H1 (cell line): ENCODE measurements around the gene DUSP9. TPM values are rescaled to one million over a fixed set of nuclear protein-coding genes. Genes with fewer than 3 reads are reported as not detected.

Experiments
- ASH2L ChIP-seq: fragments of 200-600, 300-600 bp; sonication (generic); IDR thresholded peaks from one replicate; pipeline ENCODE4 v1.7.1; 2017; ENCODE audit warnings: low read length
- BACH1 ChIP-seq: IDR thresholded peaks from 2 replicates; pipeline ENCODE4 v1.6.1; 2012; ENCODE audit warnings: low read length, improper control_type of control experiment
- CEBPB ChIP-seq: IDR thresholded peaks from 2 replicates; pipeline ENCODE4 v1.6.1; 2012; ENCODE audit warnings: low read depth, low read length
- CTBP2 ChIP-seq: IDR thresholded peaks from 2 replicates; pipeline ENCODE4 v1.7.0; 2011; ENCODE audit warnings: borderline replicate concordance, mild to moderate bottlenecking, moderate library complexity, mixed read lengths, low read length; ENCODE audit not compliant: insufficient read depth, insufficient read length
- CTCF ChIP-seq, 3 experiments: IDR thresholded peaks; 1 replicate in 2 of 3; 2 replicates in 1 of 3; pipeline versions ENCODE4 v1.5.1 to v1.6.1; 2011; ENCODE audit warnings: low read length in 3 of 3, mild to moderate bottlenecking in 3 of 3, inconsistent platforms in 2 of 3, low read depth in 1 of 3, moderate library complexity in 1 of 3; ENCODE audit not compliant: insufficient read depth in 1 of 3; ENCODE audit errors: control extremely low read depth in 1 of 3
- EZH2 ChIP-seq: fragments of 200-600 bp; sonication (generic); IDR thresholded peaks from 2 replicates; pipeline ENCODE4 v1.7.1; 2012; ENCODE audit warnings: low read depth, mild to moderate bottlenecking, moderate library complexity, low read length, inconsistent platforms; ENCODE audit not compliant: severe bottlenecking
- POLR2A ChIP-seq, 2 experiments: IDR thresholded peaks; 1 replicate in 1 of 2; 2 replicates in 1 of 2; pipeline ENCODE4 v1.6.1; 2011; ENCODE audit warnings: low read depth in 2 of 2, low read length in 2 of 2, mild to moderate bottlenecking in 2 of 2; ENCODE audit errors: control extremely low read depth in 1 of 2
- RAD21 ChIP-seq, 2 experiments: IDR thresholded peaks in 1 of 2; conservative IDR thresholded peaks in 1 of 2; 2 replicates each; pipeline ENCODE4 v1.6.1; 2011; ENCODE audit warnings: low read depth in 2 of 2, low read length in 2 of 2, improper control_type of control experiment in 1 of 2, inconsistent platforms in 1 of 2, mild to moderate bottlenecking in 1 of 2, moderate library complexity in 1 of 2
- RBBP5 ChIP-seq: IDR thresholded peaks from 2 replicates; pipeline ENCODE4 v1.7.1; 2012; ENCODE audit warnings: low read depth, mild to moderate bottlenecking, inconsistent platforms, low read length, moderate library complexity, borderline replicate concordance
- RNF2 ChIP-seq: fragments of 200-900, 300-1000 bp; sonication (generic); IDR thresholded peaks from 2 replicates; pipeline ENCODE4 v1.7.1; 2016; ENCODE audit warnings: borderline replicate concordance, low read depth, mild to moderate bottlenecking, antibody characterized with exemption, low read length; ENCODE audit not compliant: poor library complexity, severe bottlenecking; ENCODE audit errors: missing control alignments
- SAP30 ChIP-seq: fragments of 300-600 bp; sonication (generic); IDR thresholded peaks from 2 replicates; pipeline ENCODE4 v1.7.1; 2012; ENCODE audit warnings: low read length, moderate library complexity, mild to moderate bottlenecking, inconsistent platforms; ENCODE audit not compliant: insufficient read depth, insufficient replicate concordance
- SIN3A ChIP-seq, 2 experiments: IDR thresholded peaks in 1 of 2; conservative IDR thresholded peaks in 1 of 2; 2 replicates each; pipeline ENCODE4 v1.6.1; 2011 to 2012; ENCODE audit warnings: low read length in 2 of 2, improper control_type of control experiment in 1 of 2, low read depth in 1 of 2, mild to moderate bottlenecking in 1 of 2
- SIRT6 ChIP-seq: IDR thresholded peaks from one replicate; pipeline ENCODE4 v1.7.1; 2012; ENCODE audit warnings: low read length, inconsistent platforms
- SP1 ChIP-seq: IDR thresholded peaks from 2 replicates; pipeline ENCODE4 v1.6.1; 2011; ENCODE audit warnings: low read depth, low read length
- SP4 ChIP-seq: IDR thresholded peaks from 2 replicates; pipeline ENCODE4 v1.6.1; 2012; ENCODE audit warnings: low read length, inconsistent platforms
- TAF1 ChIP-seq: IDR thresholded peaks from 2 replicates; pipeline ENCODE4 v1.6.1; 2011; ENCODE audit warnings: mild to moderate bottlenecking, low read depth, low read length
- YY1 ChIP-seq: IDR thresholded peaks from 2 replicates; pipeline ENCODE4 v1.6.1; 2011; ENCODE audit warnings: low read depth, mild to moderate bottlenecking, low read length
- polyA plus RNA-seq, 7 experiments: library from polyadenylated mRNA; depleted of rRNA in 3 of 7; stranded (reverse) in 5 of 7; unstranded in 2 of 7; fragments of >200 nt in 5 of 7; fragments of 200-250 nt in 2 of 7; gene quantifications; 1 replicate in 5 of 7; 2 replicates in 1 of 7; 4 replicates in 1 of 7; pipeline versions ENCODE4 v1.2.1 to v1.2.3, GENCODE V29; 2011 to 2013; ENCODE audit warnings: missing spikeins in 2 of 7, mixed read lengths in 2 of 7
- total RNA-seq: library from RNA; stranded (reverse); fragmentation: NEBNext Ultra II Directional; extraction: Animal tissue kit (Norgen Biotek cat#: 25700); gene quantifications from 2 replicates; pipeline ENCODE4 v1.2.1, GENCODE V29; 2021

Gene DUSP9
- total and polyA plus RNA-seq, 2 of the 8 experiments (the other 6 are each of a cell fraction or from before 2014, with no cell fraction given) = 0.80 to 1.1 TPM

DNA sequence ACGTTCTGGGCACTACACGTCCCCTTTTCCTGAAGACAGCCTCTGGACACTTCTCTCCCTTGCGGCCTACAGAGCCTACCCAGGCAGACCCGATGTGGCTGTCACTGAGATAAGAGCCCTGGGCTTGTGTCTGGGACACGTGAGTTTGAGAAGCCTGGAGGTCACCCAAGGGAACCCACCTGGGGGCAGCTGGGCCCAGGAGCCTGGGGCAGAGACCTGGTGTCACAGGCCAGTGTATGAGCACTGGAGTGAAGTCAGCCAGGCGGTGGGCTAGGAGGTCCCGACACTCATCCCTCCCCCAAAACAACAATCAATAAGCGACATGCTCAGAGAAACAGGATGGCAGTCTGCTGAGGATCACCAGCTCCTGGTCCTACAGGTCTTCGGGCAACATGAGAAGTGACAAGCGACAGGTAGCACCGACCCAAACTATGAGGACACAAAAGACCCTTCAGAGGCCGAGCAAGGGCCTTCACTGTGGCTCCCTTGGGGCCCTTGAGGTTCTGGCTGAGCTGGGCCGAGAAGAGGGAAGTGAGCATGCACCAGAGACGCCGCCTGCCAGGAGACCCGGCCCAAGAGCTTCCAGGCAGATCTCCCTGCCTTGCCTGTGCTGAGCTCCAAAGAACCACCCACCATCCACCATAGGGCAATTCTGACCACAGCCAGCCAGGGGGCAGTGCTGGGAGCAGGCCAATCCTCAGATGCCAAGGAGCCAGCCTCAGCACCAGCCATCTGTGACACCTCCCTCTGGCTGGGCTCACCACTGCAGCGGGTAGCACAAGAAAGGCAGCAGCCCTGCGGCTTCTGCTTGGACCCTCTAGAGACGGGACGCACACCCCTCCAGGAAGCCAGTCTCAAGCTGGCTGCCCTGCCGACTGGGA lies 11.0 kb upstream of the DUSP9 start (continued):
- TF ChIP-seq RNF2 = no peak
- TF ChIP-seq CTBP2 = no peak
- TF ChIP-seq CEBPB = no peak
- no peak for TF ChIP-seq POLR2A (IDR thresholded peaks at IDR 0.05; ENCODE audit: control extremely low read depth in 1 of 2, low read depth in 2 of 2, low read length in 2 of 2)
- no peak for TF ChIP-seq BACH1
- TF ChIP-seq RAD21 (IDR thresholded peaks at IDR 0.05 in 1 of 2, conservative IDR thresholded peaks at IDR 0.05 in 1 of 2; ENCODE audit: low read depth in 2 of 2, low read length in 2 of 2) = peak; percentile 33 to 53
- peak in 2 of 3 experiments; percentile 87 to 95; a peak in 3 of 4 replicates for TF ChIP-seq CTCF (IDR thresholded peaks at IDR 0.05; ENCODE audit: control extremely low read depth in 1 of 3, insufficient read depth in 1 of 3, low read depth in 1 of 3, low read length in 3 of 3)
- TF ChIP-seq SIRT6 = no peak
- TF ChIP-seq RBBP5 = no peak
- TF ChIP-seq EZH2 = no peak
- no peak for TF ChIP-seq SAP30
- no peak for TF ChIP-seq SP4
- TF ChIP-seq TAF1 = no peak
- no peak for TF ChIP-seq SIN3A (conservative IDR thresholded peaks at IDR 0.05 in 1 of 2, IDR thresholded peaks at IDR 0.05 in 1 of 2; ENCODE audit: low read depth in 1 of 2, low read length in 2 of 2)
- TF ChIP-seq ASH2L = no peak
- TF ChIP-seq YY1 = peak; percentile 43; the same call in 1 of the 2 replicates
- TF ChIP-seq SP1 = no peak
